H1 (cell line): ENCODE measurements around the gene CCNE1. TPM values are rescaled to one million over a fixed set of nuclear protein-coding genes. Genes with fewer than 3 reads are reported as not detected.

Experiments
- RNF2 ChIP-seq: fragments of 200-900, 300-1000 bp; sonication (generic); IDR thresholded peaks from 2 replicates; pipeline ENCODE4 v1.7.1; 2016; ENCODE audit warnings: borderline replicate concordance, low read depth, mild to moderate bottlenecking, antibody characterized with exemption, low read length; ENCODE audit not compliant: poor library complexity, severe bottlenecking; ENCODE audit errors: missing control alignments
- TAF7 ChIP-seq: optimal IDR thresholded peaks from 2 replicates; pipeline ENCODE3; 2011; ENCODE audit warnings: low read depth, mild to moderate bottlenecking, inconsistent platforms, low read length, moderate library complexity, borderline replicate concordance
- polyA plus RNA-seq, 7 experiments: library from polyadenylated mRNA; depleted of rRNA in 3 of 7; stranded (reverse) in 5 of 7; unstranded in 2 of 7; fragments of >200 nt in 5 of 7; fragments of 200-250 nt in 2 of 7; gene quantifications; 1 replicate in 5 of 7; 2 replicates in 1 of 7; 4 replicates in 1 of 7; pipeline versions ENCODE4 v1.2.1 to v1.2.3, GENCODE V29; 2011 to 2013; ENCODE audit warnings: missing spikeins in 2 of 7, mixed read lengths in 2 of 7
- total RNA-seq: library from RNA; stranded (reverse); fragmentation: NEBNext Ultra II Directional; extraction: Animal tissue kit (Norgen Biotek cat#: 25700); gene quantifications from 2 replicates; pipeline ENCODE4 v1.2.1, GENCODE V29; 2021

Gene CCNE1
- total and polyA plus RNA-seq, 2 of the 8 experiments (the other 6 are each of a cell fraction or from before 2014, with no cell fraction given) = 43.2 to 44.6 TPM

DNA sequence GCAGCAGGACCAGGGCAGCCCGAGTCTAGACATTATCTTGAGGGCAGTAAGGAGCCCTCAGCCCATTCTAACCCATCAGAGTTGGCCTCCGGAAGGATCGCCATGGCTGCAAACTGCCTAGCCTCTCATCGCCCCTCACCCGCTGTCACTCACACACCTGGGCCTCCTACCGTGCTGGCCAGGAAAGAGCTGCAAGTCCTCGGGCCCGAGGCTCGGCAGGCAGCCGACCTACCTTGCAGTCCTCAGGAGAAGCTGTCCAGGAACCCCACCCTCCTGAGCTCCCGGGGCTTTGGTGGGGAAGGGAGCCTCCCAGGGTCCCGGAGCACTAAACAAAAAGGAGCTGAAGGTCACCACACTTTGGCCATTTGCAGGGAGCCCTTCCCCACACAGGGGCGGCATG, 46.8 kb downstream of the CCNE1 start (continued):
- TF ChIP-seq TAF7 (no peak), RNF2 (no peak)
